HepG2 (cell line): ENCODE measurements around the gene CCL27. TPM values are rescaled to one million over a fixed set of nuclear protein-coding genes. Genes with fewer than 3 reads are reported as not detected.

Source experiments
- MXI1 ChIP-seq: IDR thresholded peaks from 3 replicates; pipeline ENCODE4 v1.6.1; 2012; ENCODE audit warnings: low read depth, low read length, inconsistent platforms, borderline replicate concordance
- SMC3 ChIP-seq: IDR thresholded peaks from 2 replicates; pipeline ENCODE4 v1.6.1; 2011; ENCODE audit warnings: low read length, improper control_type of control experiment
- STAG1 ChIP-seq: sonication (generic); formaldehyde crosslinking; IDR thresholded peaks from 2 replicates; pipeline ENCODE4 v1.4.0; 2020; ENCODE audit warnings: missing genetic modification reagents
- polyA plus RNA-seq, 8 experiments: library from polyadenylated mRNA; depleted of rRNA in 3 of 8; stranded (reverse) in 7 of 8; unstranded in 1 of 8; fragments of >200 nt; fragmentation: Illumina TruSeq in 4 of 8; extraction: Trizol in 4 of 8; gene quantifications; 2 replicates each; pipeline versions ENCODE4 v1.2.1 to v1.2.3, GENCODE V29; 2011 to 2016; ENCODE audit warnings: low read depth in 4 of 8, missing spikeins in 1 of 8, mixed read lengths in 1 of 8; ENCODE audit not compliant: insufficient read depth in 1 of 8
- small RNA-seq, 3 experiments: library from RNA; depleted of rRNA; stranded (forward); fragments of <200 nt; gene quantifications; one replicate each; pipeline ENCODE3, GENCODE V24; 2012; ENCODE audit warnings: low read depth in 2 of 3, low replicate concordance in 1 of 3; ENCODE audit not compliant: insufficient read length in 3 of 3, insufficient read depth in 2 of 3
- total RNA-seq, 5 experiments: library from RNA; depleted of rRNA; stranded (reverse); fragments of >200 nt; fragmentation: Illumina TruSeq; extraction: Trizol; gene quantifications; 2 replicates each; pipeline ENCODE4 v1.2.3, GENCODE V29; 2016; ENCODE audit warnings: low read depth in 1 of 5
- TF ChIP-seq, protein P1 (sequence below): sonication (generic); formaldehyde crosslinking; conservative IDR thresholded peaks from 2 replicates; pipeline ENCODE4 v1.8.0; 2022; ENCODE audit warnings: mild to moderate bottlenecking, moderate library complexity, missing genetic modification reagents
- TF ChIP-seq, protein P2 (sequence below): sonication (generic); formaldehyde crosslinking; IDR thresholded peaks from 2 replicates; pipeline ENCODE4 v1.4.0; 2020; ENCODE audit warnings: missing genetic modification reagents, mild to moderate bottlenecking, borderline replicate concordance
- TF ChIP-seq, protein P3 (sequence below): sonication (generic); formaldehyde crosslinking; IDR thresholded peaks from 2 replicates; pipeline ENCODE4 v1.4.0; 2020; ENCODE audit warnings: missing genetic modification reagents
- TF ChIP-seq, protein P4 (sequence below), 2 experiments: sonication (generic) in 1 of 2; formaldehyde crosslinking in 1 of 2; IDR thresholded peaks; 2 replicates each; pipeline versions ENCODE4 v1.4.0 to v1.6.1; 2018 to 2020; ENCODE audit warnings: missing genetic modification reagents in 2 of 2, borderline replicate concordance in 1 of 2, low read depth in 1 of 2, mild to moderate bottlenecking in 1 of 2, missing biosample characterization in 1 of 2

Gene CCL27
- total and polyA plus RNA-seq, 2 of the 13 experiments (the other 11 are each of a cell fraction or from before 2014, with no cell fraction given), result not detected

DNA sequence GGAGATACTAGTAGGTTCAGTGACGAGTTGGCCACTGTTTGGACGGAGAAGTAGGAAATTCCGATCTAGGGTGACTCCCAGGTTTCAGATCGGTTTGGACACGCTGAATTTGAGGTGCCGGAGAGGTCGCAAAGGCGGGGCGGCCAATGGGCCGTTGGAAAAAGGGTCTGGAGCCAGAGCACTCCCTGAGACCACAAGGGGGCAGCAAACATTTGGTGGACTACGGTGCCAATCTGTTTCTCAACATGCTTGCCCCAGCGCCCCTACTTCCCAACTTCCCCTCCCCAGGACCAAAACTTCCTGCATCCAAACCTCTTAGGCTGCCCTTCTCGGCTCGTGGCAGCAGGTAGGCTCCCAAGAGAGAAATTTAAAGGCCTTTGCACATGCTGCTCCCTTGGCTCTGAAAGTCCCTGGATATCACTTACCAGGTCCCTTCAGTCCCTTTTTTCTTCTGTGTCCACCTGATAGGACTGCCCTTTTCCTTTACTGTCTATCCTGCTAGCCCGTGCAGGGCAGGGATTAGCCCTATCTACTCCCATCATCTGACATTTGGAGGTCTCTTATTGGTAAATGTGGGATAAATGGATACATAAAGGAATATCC is 49.6 kb downstream of the CCL27 start (continued):
- TF ChIP-seq, protein P1, sequence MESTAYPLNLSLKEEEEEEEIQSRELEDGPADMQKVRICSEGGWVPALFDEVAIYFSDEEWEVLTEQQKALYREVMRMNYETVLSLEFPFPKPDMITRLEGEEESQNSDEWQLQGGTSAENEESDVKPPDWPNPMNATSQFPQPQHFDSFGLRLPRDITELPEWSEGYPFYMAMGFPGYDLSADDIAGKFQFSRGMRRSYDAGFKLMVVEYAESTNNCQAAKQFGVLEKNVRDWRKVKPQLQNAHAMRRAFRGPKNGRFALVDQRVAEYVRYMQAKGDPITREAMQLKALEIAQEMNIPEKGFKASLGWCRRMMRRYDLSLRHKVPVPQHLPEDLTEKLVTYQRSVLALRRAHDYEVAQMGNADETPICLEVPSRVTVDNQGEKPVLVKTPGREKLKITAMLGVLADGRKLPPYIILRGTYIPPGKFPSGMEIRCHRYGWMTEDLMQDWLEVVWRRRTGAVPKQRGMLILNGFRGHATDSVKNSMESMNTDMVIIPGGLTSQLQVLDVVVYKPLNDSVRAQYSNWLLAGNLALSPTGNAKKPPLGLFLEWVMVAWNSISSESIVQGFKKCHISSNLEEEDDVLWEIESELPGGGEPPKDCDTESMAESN (CRISPR knock-in tag), result peak; percentile 43; the same call in 1 of the 2 replicates
- peak; percentile 57 for TF ChIP-seq SMC3
- peak; percentile 61 for TF ChIP-seq STAG1
- TF ChIP-seq, protein P2, sequence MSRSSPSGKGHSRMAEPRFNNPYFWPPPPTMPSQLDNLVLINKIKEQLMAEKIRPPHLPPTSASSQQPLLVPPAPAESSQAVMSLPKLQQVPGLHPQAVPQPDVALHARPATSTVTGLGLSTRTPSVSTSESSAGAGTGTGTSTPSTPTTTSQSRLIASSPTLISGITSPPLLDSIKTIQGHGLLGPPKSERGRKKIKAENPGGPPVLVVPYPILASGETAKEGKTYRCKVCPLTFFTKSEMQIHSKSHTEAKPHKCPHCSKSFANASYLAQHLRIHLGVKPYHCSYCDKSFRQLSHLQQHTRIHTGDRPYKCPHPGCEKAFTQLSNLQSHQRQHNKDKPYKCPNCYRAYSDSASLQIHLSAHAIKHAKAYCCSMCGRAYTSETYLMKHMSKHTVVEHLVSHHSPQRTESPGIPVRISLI (CRISPR knock-in tag), result no peak
- TF ChIP-seq, protein P3, sequence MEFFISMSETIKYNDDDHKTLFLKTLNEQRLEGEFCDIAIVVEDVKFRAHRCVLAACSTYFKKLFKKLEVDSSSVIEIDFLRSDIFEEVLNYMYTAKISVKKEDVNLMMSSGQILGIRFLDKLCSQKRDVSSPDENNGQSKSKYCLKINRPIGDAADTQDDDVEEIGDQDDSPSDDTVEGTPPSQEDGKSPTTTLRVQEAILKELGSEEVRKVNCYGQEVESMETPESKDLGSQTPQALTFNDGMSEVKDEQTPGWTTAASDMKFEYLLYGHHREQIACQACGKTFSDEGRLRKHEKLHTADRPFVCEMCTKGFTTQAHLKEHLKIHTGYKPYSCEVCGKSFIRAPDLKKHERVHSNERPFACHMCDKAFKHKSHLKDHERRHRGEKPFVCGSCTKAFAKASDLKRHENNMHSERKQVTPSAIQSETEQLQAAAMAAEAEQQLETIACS (CRISPR knock-in tag), result 0 out of 2 replicates have a peak, but pooled peaks have one; percentile 37
- TF ChIP-seq, protein P4, sequence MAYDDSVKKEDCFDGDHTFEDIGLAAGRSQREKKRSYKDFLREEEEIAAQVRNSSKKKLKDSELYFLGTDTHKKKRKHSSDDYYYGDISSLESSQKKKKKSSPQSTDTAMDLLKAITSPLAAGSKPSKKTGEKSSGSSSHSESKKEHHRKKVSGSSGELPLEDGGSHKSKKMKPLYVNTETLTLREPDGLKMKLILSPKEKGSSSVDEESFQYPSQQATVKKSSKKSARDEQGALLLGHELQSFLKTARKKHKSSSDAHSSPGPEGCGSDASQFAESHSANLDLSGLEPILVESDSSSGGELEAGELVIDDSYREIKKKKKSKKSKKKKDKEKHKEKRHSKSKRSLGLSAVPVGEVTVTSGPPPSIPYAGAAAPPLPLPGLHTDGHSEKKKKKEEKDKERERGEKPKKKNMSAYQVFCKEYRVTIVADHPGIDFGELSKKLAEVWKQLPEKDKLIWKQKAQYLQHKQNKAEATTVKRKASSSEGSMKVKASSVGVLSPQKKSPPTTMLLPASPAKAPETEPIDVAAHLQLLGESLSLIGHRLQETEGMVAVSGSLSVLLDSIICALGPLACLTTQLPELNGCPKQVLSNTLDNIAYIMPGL (CRISPR knock-in tag; IDR thresholded peaks at IDR 0.05; ENCODE audit: borderline replicate concordance in 1 of 2, low read depth in 1 of 2), result peak in 1 of 2 experiments; percentile 37; a peak in 1 of 4 replicates
- peak; percentile 8; the same call in 1 of the 3 replicates for TF ChIP-seq MXI1

Small RNA genes lying within 50 kb of the gene (small RNA-seq; reads per million reads assigned to genes)
- 0 reads per million in 3 experiments for gene CCL27

Other genes starting within 250 kb of the CCL27 start
- gene FAM219A, start 204.1 kb downstream of the CCL27 start, total RNA-seq (2016; rRNA removed; fragmentation: Illumina TruSeq; extraction: Trizol), result 3.7 and 3.9 TPM in 2 replicates
- 6.4 and 9.4 TPM in 2 replicates for gene FAM219A, start 204.1 kb downstream of the CCL27 start, polyA plus RNA-seq (2011; rRNA removed)
- not detected in 2 replicates for gene DNAI1, start 203.9 kb downstream of the CCL27 start, total RNA-seq (2016; rRNA removed; fragmentation: Illumina TruSeq; extraction: Trizol)
- not detected in 2 replicates for gene DNAI1, start 203.9 kb downstream of the CCL27 start, polyA plus RNA-seq (2011; rRNA removed)
- gene ENHO, start 139.7 kb downstream of the CCL27 start, total RNA-seq (2016; rRNA removed; fragmentation: Illumina TruSeq; extraction: Trizol), result 0.51 and 0.60 TPM in 2 replicates
- gene ENHO, start 139.7 kb downstream of the CCL27 start, polyA plus RNA-seq (2011; rRNA removed), result 0.08 TPM in 1 of 2 replicates, not detected in the other
- gene CNTFR, start 72.9 kb downstream of the CCL27 start, total RNA-seq (2016; rRNA removed; fragmentation: Illumina TruSeq; extraction: Trizol), result not detected in 2 replicates
- not detected in 2 replicates for gene CNTFR, start 72.9 kb downstream of the CCL27 start, polyA plus RNA-seq (2011; rRNA removed)
- 24.5 and 32.1 TPM in 2 replicates for gene RPP25L, start 50.6 kb downstream of the CCL27 start, total RNA-seq (2016; rRNA removed; fragmentation: Illumina TruSeq; extraction: Trizol)
- gene RPP25L, start 50.6 kb downstream of the CCL27 start, polyA plus RNA-seq (2011; rRNA removed), result 27.3 and 31.2 TPM in 2 replicates
- gene DCTN3, start 42.2 kb downstream of the CCL27 start, total RNA-seq (2016; rRNA removed; fragmentation: Illumina TruSeq; extraction: Trizol), result 27.4 and 30.8 TPM in 2 replicates
- gene DCTN3, start 42.2 kb downstream of the CCL27 start, polyA plus RNA-seq (2011; rRNA removed), result 32.8 and 34.5 TPM in 2 replicates
- gene ARID3C, start 33.6 kb downstream of the CCL27 start, total RNA-seq (2016; rRNA removed; fragmentation: Illumina TruSeq; extraction: Trizol), result not detected in 2 replicates
- gene ARID3C, start 33.6 kb downstream of the CCL27 start, polyA plus RNA-seq (2011; rRNA removed), result not detected in 2 replicates
- gene SIGMAR1, start 24.9 kb downstream of the CCL27 start, total RNA-seq (2016; rRNA removed; fragmentation: Illumina TruSeq; extraction: Trizol), result 28.5 and 60.8 TPM in 2 replicates
- 38.9 and 45.9 TPM in 2 replicates for gene SIGMAR1, start 24.9 kb downstream of the CCL27 start, polyA plus RNA-seq (2011; rRNA removed)
- 21.1 and 40.4 TPM in 2 replicates for gene GALT, start 16.0 kb downstream of the CCL27 start, total RNA-seq (2016; rRNA removed; fragmentation: Illumina TruSeq; extraction: Trizol)
- gene GALT, start 16.0 kb downstream of the CCL27 start, polyA plus RNA-seq (2011; rRNA removed), result 46.3 and 51.3 TPM in 2 replicates
- 0.83 and 2.0 TPM in 2 replicates for gene IL11RA, start 10.5 kb downstream of the CCL27 start, total RNA-seq (2016; rRNA removed; fragmentation: Illumina TruSeq; extraction: Trizol)
- 4.2 and 5.8 TPM in 2 replicates for gene IL11RA, start 10.5 kb downstream of the CCL27 start, polyA plus RNA-seq (2011; rRNA removed)
- gene CCL19, start 28.6 kb upstream of the CCL27 start, total RNA-seq (2016; rRNA removed; fragmentation: Illumina TruSeq; extraction: Trizol), result not detected in 2 replicates
- gene CCL19, start 28.6 kb upstream of the CCL27 start, polyA plus RNA-seq (2011; rRNA removed), result not detected in 2 replicates
- gene CCL21, start 47.5 kb upstream of the CCL27 start, total RNA-seq (2016; rRNA removed; fragmentation: Illumina TruSeq; extraction: Trizol), result not detected in 2 replicates
- not detected in 2 replicates for gene CCL21, start 47.5 kb upstream of the CCL27 start, polyA plus RNA-seq (2011; rRNA removed)